Hepatocyte (in vitro differentiated cells): ENCODE measurements around the gene NFE2. TPM values are rescaled to one million over a fixed set of nuclear protein-coding genes. Genes with fewer than 3 reads are reported as not detected.

ENCODE experiments used
- DNase-seq: peaks from one replicate; pipeline ENCODE4 v3.0.0-alpha.2; 2016; ENCODE audit warnings: low spot score
- H2AFZ ChIP-seq: fragments of 200-600 bp; sonication (generic); 2 replicates; pipeline ENCODE4 v1.6.0; 2016; ENCODE audit warnings: antibody characterized with exemption, mild to moderate bottlenecking
- H3K27ac ChIP-seq: fragments of 200-600 bp; sonication (generic); 2 replicates; pipeline ENCODE4 v1.5.1; 2016; ENCODE audit warnings: mild to moderate bottlenecking
- H3K27me3 ChIP-seq: fragments of 200-600 bp; sonication (generic); 2 replicates; pipeline ENCODE4 v1.6.1; 2016
- H3K36me3 ChIP-seq: fragments of 200-600 bp; sonication (generic); replicated peaks from 2 replicates; pipeline ENCODE4 v1.5.1; 2016; ENCODE audit warnings: low read depth; ENCODE audit not compliant: insufficient read depth
- H3K4me1 ChIP-seq: fragments of 200-600 bp; sonication (generic); 2 replicates; pipeline ENCODE4 v1.5.1; 2016; ENCODE audit warnings: mild to moderate bottlenecking, moderate library complexity; ENCODE audit not compliant: insufficient read depth
- H3K4me2 ChIP-seq: fragments of 200-600 bp; sonication (generic); 2 replicates; pipeline ENCODE4 v1.6.0; 2016
- H3K4me3 ChIP-seq: fragments of 200-600 bp; sonication (generic); 2 replicates; pipeline ENCODE4 v1.5.1; 2016; ENCODE audit warnings: mild to moderate bottlenecking
- H3K79me2 ChIP-seq: fragments of 200-600 bp; sonication (generic); 2 replicates; pipeline ENCODE4 v1.6.0; 2017; ENCODE audit warnings: mild to moderate bottlenecking
- H3K9me2 ChIP-seq: fragments of 200-600 bp; sonication (generic); replicated peaks from 2 replicates; pipeline ENCODE4 v1.6.0; 2017; ENCODE audit warnings: mild to moderate bottlenecking; ENCODE audit not compliant: insufficient read depth
- H3K9me3 ChIP-seq: fragments of 200-600 bp; sonication (generic); 2 replicates; pipeline ENCODE4 v1.5.1; 2016; ENCODE audit warnings: low read depth, mild to moderate bottlenecking
- H4K20me1 ChIP-seq: fragments of 200-600 bp; sonication (generic); 2 replicates; pipeline ENCODE4 v1.6.0; 2016; ENCODE audit warnings: mild to moderate bottlenecking; ENCODE audit not compliant: insufficient read depth, poor library complexity, severe bottlenecking
- EZH2 ChIP-seq: fragments of 200-600 bp; sonication (generic); IDR thresholded peaks from 2 replicates; pipeline ENCODE4 v1.6.1; 2016; ENCODE audit warnings: antibody characterized with exemption, mild to moderate bottlenecking, borderline replicate concordance
- EZH2phosphoT487 ChIP-seq: fragments of 200-600 bp; sonication (generic); IDR thresholded peaks from one replicate; pipeline ENCODE4 v1.6.1; 2018; ENCODE audit warnings: antibody characterized with exemption, mild to moderate bottlenecking, low read depth, moderate library complexity; ENCODE audit not compliant: unreplicated experiment, severe bottlenecking
- WGBS: methylation state at CpG from one replicate; pipeline ENCODE4 v1.1.6; 2016; ENCODE audit warnings: low lambda C conversion rate; ENCODE audit errors: missing lambda C conversion rate; 5-methylcytosine and 5-hydroxymethylcytosine counted together
- polyA plus RNA-seq: library from polyadenylated mRNA; unstranded; fragments of >200 nt; fragmentation: Nextera tagmentation; extraction: Ambion mirVana; gene quantifications from 2 replicates; pipeline ENCODE4 v1.2.1, GENCODE V29; 2016
- total RNA-seq: library from RNA; depleted of rRNA; stranded (reverse); fragments of >200 nt; gene quantifications from 2 replicates; pipeline ENCODE4 v1.2.3, GENCODE V29; 2014
- TF ChIP-seq, protein P1 (sequence below): fragments of 200-600 bp; sonication (generic); IDR thresholded peaks from 2 replicates; pipeline ENCODE4 v1.5.1; 2016; ENCODE audit warnings: antibody characterized with exemption, mild to moderate bottlenecking; ENCODE audit not compliant: poor library complexity

Gene NFE2
- total RNA-seq: 0.44 TPM in 1 of 2 replicates, not detected in the other
- polyA plus RNA-seq: 0.83 TPM in 1 of 2 replicates, not detected in the other

DNA sequence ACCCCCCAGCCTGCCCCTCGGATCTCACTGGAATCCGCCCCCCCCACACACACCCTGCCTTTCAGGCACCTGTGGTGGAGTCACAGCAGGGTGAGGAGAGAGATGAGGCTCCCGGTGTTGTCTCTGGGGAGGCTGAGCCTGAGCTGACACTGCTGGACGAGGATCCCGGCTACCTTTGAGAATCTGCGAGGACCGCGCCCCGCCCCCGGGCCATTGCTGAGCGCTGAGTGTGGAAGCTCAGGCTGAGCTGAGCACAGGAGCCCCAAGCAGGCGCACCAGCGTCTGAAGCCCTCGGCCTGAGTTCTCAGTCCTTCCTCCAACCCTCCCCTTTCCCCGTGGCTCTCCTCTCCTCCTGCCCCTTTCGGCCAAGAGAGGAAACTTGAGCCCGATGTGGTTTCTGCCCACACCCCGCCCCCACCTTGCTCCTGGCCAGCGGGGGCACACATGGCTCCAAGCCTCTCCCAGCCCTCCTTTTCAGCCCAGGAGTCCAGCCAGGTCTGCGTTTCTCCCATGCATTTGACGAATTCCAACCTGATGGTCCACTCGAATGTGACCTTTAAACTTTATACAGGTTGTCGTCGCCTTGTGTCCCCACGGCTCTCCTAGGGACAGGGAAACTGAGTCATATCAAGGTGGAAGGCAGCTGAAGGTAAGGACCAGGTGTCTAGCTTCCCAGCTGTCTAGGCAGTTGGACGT, at the start of gene NFE2:
Gene NFE2 (minus strand): TSS at position 284 of the 696 bp plus-strand sequence. CDS start 5,767 bp downstream, outside the sequence.
- Histone ChIP-seq H3K9me2 (no peaks in the 10 kb centered on the region), H3K4me3 (no peak within 1 kb of the TSS), H3K4me1 (peaks cover 20% of the 10 kb centered on the region), H3K36me3 (no peaks in the 10 kb centered on the region), H3K27ac (peak within 1 kb of the TSS; percentile 9), H3K79me2 (no peaks in the 10 kb centered on the region), H4K20me1 (no peaks in the 10 kb centered on the region), H3K9me3 (no peaks in the 10 kb centered on the region), H3K27me3 (peaks cover 2% of the 10 kb centered on the region), H3K4me2 (peak within 1 kb of the TSS; percentile 83), H2AFZ (peak within 1 kb of the TSS; percentile 8)
- no peak for TF ChIP-seq EZH2
- TF ChIP-seq EZH2phosphoT487: no peak
- TF ChIP-seq, protein P1, sequence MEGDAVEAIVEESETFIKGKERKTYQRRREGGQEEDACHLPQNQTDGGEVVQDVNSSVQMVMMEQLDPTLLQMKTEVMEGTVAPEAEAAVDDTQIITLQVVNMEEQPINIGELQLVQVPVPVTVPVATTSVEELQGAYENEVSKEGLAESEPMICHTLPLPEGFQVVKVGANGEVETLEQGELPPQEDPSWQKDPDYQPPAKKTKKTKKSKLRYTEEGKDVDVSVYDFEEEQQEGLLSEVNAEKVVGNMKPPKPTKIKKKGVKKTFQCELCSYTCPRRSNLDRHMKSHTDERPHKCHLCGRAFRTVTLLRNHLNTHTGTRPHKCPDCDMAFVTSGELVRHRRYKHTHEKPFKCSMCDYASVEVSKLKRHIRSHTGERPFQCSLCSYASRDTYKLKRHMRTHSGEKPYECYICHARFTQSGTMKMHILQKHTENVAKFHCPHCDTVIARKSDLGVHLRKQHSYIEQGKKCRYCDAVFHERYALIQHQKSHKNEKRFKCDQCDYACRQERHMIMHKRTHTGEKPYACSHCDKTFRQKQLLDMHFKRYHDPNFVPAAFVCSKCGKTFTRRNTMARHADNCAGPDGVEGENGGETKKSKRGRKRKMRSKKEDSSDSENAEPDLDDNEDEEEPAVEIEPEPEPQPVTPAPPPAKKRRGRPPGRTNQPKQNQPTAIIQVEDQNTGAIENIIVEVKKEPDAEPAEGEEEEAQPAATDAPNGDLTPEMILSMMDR: no peak
- 4% methylated on average over 17 of the region's 26 CpGs for WGBS
- DNase-seq: peak; percentile 87

DNA sequence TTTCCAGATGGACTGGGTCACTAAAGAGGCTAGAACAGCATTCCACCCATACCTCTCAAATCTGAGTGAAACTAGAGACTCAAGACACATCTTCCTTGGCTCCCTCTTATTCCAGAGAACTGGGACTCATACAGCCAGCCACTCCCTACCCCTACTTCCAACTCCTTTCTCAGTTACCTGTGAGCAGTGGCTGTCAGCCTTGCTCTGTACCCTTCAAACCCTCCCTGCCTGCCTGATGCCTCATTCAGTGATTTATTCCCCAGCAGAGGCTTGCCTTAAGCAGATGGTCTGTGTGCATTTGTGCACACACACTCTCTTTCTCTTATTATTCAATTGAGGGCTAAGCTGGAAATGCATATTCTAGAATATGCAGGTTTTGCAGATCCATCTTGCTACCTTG, 48.9 kb upstream of the NFE2 start:
- Histone ChIP-seq H3K4me1 (peaks cover 29% of the 10 kb centered on the region), H3K4me3 (no peak overlapping the region), H3K27ac (no peak overlapping the region), H3K79me2 (no peaks in the 10 kb centered on the region), H3K9me3 (no peaks in the 10 kb centered on the region), H3K27me3 (no peaks in the 10 kb centered on the region), H2AFZ (no peak overlapping the region), H3K4me2 (no peak overlapping the region), H3K36me3 (peaks cover 3% of the 10 kb centered on the region), H4K20me1 (no peaks in the 10 kb centered on the region), H3K9me2 (no peaks in the 10 kb centered on the region)
- DNase-seq: no peak
- no peak for TF ChIP-seq EZH2
- TF ChIP-seq EZH2phosphoT487: no peak
- TF ChIP-seq, protein P1: no peak

DNA sequence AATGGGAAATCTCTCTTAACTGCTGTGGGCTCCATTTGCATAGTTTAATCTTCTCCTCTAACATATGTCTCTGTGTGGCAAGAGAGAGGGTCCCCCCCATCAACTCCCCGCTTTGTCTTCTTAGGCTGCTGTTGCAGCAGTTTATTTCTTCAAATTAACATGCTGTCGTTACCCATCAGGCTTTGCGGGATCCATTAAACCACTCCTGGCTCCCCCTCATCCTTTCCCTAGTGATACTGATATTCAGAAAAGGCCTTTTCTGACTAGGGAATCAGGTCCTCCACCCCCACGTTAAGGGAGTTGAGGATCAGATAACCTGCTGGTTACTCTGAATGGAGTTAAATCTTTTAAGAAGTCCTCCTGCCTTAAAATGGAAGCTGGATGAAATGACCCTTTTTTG, 48.2 kb upstream of the NFE2 start:
- Histone ChIP-seq H2AFZ (no peak overlapping the region), H4K20me1 (no peaks in the 10 kb centered on the region), H3K9me3 (no peaks in the 10 kb centered on the region), H3K27ac (no peak overlapping the region), H3K4me1 (peaks cover 29% of the 10 kb centered on the region), H3K27me3 (no peaks in the 10 kb centered on the region), H3K79me2 (no peaks in the 10 kb centered on the region), H3K36me3 (peaks cover 3% of the 10 kb centered on the region), H3K9me2 (no peaks in the 10 kb centered on the region), H3K4me2 (no peak overlapping the region), H3K4me3 (no peak overlapping the region)
- DNase-seq: no peak
- no peak for TF ChIP-seq EZH2phosphoT487
- TF ChIP-seq EZH2: no peak
- TF ChIP-seq, protein P1: no peak
- WGBS: 82% methylated on average over 4 of the region's 4 CpGs
